H9 (cell line): Measurements from ENCODE around the gene DOCK9. TPM values are rescaled to one million over a fixed set of nuclear protein-coding genes. Genes with fewer than 3 reads are reported as not detected.

Experiments used
- DNase-seq: peaks from one replicate; pipeline ENCODE4 v3.0.0-alpha.2; 2017
- H2AFZ ChIP-seq: one replicate; pipeline ENCODE4 v1.6.1; 2013; ENCODE audit warnings: mild to moderate bottlenecking, low read length, control low read depth, moderate library complexity
- H2AK5ac ChIP-seq: 2 replicates; pipeline ENCODE4 v1.6.1; 2013; ENCODE audit warnings: low read length, control low read depth, mixed read lengths; ENCODE audit not compliant: insufficient read length
- H2BK120ac ChIP-seq: one replicate; pipeline ENCODE4 v1.6.1; 2013; ENCODE audit warnings: low read depth, mild to moderate bottlenecking, low read length, control low read depth, inconsistent platforms; ENCODE audit not compliant: poor library complexity, severe bottlenecking
- H2BK12ac ChIP-seq: 2 replicates; pipeline ENCODE4 v1.6.1; 2013; ENCODE audit warnings: low read length, control low read depth, mixed read lengths, low read depth; ENCODE audit not compliant: insufficient read length
- H2BK15ac ChIP-seq: 2 replicates; pipeline ENCODE4 v1.6.1; 2013; ENCODE audit warnings: low read depth, low read length, control low read depth
- H2BK20ac ChIP-seq: one replicate; pipeline ENCODE4 v1.6.1; 2013; ENCODE audit warnings: low read depth, mild to moderate bottlenecking, low read length, control low read depth, inconsistent platforms; ENCODE audit not compliant: poor library complexity, severe bottlenecking
- H2BK5ac ChIP-seq: 2 replicates; pipeline ENCODE4 v1.6.1; 2013; ENCODE audit warnings: low read length, control low read depth, mixed read lengths; ENCODE audit not compliant: insufficient read length
- H3K14ac ChIP-seq: 2 replicates; pipeline ENCODE4 v1.6.1; 2013; ENCODE audit warnings: low read length, control low read depth; ENCODE audit not compliant: insufficient read depth
- H3K18ac ChIP-seq: 2 replicates; pipeline ENCODE4 v1.6.1; 2013; ENCODE audit warnings: low read depth, mild to moderate bottlenecking, mixed read lengths, low read length, control low read depth; ENCODE audit not compliant: insufficient read length
- H3K23ac ChIP-seq: 2 replicates; pipeline ENCODE4 v1.6.1; 2013; ENCODE audit warnings: low read length, control low read depth, mixed read lengths, low read depth; ENCODE audit not compliant: insufficient read length
- H3K23me2 ChIP-seq: 2 replicates; pipeline ENCODE4 v1.6.1; 2013; ENCODE audit warnings: low read depth, mild to moderate bottlenecking, mixed read lengths, low read length, control low read depth; ENCODE audit not compliant: insufficient read length, poor library complexity, severe bottlenecking
- H3K27ac ChIP-seq: 2 replicates; pipeline ENCODE4 v1.5.1; 2013; ENCODE audit warnings: low read length, control low read depth, mixed read lengths, low read depth; ENCODE audit not compliant: insufficient read length
- H3K27me3 ChIP-seq: 2 replicates; pipeline ENCODE4 v1.6.1; 2013; ENCODE audit warnings: low read length, control low read depth, inconsistent platforms; ENCODE audit not compliant: insufficient read depth
- H3K4ac ChIP-seq: 2 replicates; pipeline ENCODE4 v1.6.1; 2013; ENCODE audit warnings: low read depth, mild to moderate bottlenecking, control low read depth, inconsistent platforms, low read length, moderate library complexity
- H3K4me1 ChIP-seq: 2 replicates; pipeline ENCODE4 v1.6.1; 2013; ENCODE audit warnings: low read length, control low read depth, inconsistent platforms; ENCODE audit not compliant: insufficient read depth
- H3K4me2 ChIP-seq: 2 replicates; pipeline ENCODE4 v1.6.1; 2013; ENCODE audit warnings: low read length, control low read depth, mixed read lengths; ENCODE audit not compliant: insufficient read length, insufficient read depth
- H3K56ac ChIP-seq: 2 replicates; pipeline ENCODE4 v1.6.1; 2013; ENCODE audit warnings: low read depth, mild to moderate bottlenecking, mixed read lengths, low read length, control low read depth; ENCODE audit not compliant: insufficient read length
- H3K79me1 ChIP-seq: 2 replicates; pipeline ENCODE4 v1.6.1; 2013; ENCODE audit warnings: low read depth, mild to moderate bottlenecking, moderate library complexity, low read length, control low read depth, inconsistent platforms; ENCODE audit not compliant: insufficient read depth, poor library complexity, severe bottlenecking
- H3K79me2 ChIP-seq: 2 replicates; pipeline ENCODE4 v1.6.1; 2013; ENCODE audit warnings: low read length, control low read depth, inconsistent platforms; ENCODE audit not compliant: insufficient read depth
- H3K9ac ChIP-seq: 2 replicates; pipeline ENCODE4 v1.6.1; 2013; ENCODE audit warnings: low read length, control low read depth, mixed read lengths; ENCODE audit not compliant: insufficient read length; ENCODE audit errors: extremely low read depth
- H3K9me3 ChIP-seq: one replicate; pipeline ENCODE4 v1.6.1; 2013; ENCODE audit warnings: low read depth, low read length, inconsistent platforms; ENCODE audit not compliant: control insufficient read depth
- H3T11ph ChIP-seq: one replicate; pipeline ENCODE4 v1.6.1; 2013; ENCODE audit warnings: mild to moderate bottlenecking, low read length, control low read depth, inconsistent platforms
- H4K20me1 ChIP-seq: one replicate; pipeline ENCODE4 v1.6.1; 2013; ENCODE audit not compliant: control insufficient read depth, insufficient read length, insufficient read depth
- H4K5ac ChIP-seq: 2 replicates; pipeline ENCODE4 v1.6.1; 2013; ENCODE audit warnings: low read depth, mild to moderate bottlenecking, mixed read lengths, low read length, control low read depth; ENCODE audit not compliant: insufficient read length
- H4K8ac ChIP-seq: replicated peaks from 2 replicates; pipeline ENCODE4 v1.6.1; 2013; ENCODE audit warnings: low read length, control low read depth, mixed read lengths, low read depth; ENCODE audit not compliant: insufficient read length
- H4K91ac ChIP-seq: 2 replicates; pipeline ENCODE4 v1.6.1; 2013; ENCODE audit warnings: low read depth, mild to moderate bottlenecking, moderate library complexity, mixed read lengths, low read length, control low read depth; ENCODE audit not compliant: insufficient read length
- H3K27ac Mint-ChIP-seq, 3 experiments: 2 replicates in 2 of 3; 3 replicates in 1 of 3; pipeline ENCODE4 v1.8.0; 2020 to 2021; ENCODE audit warnings: mixed read lengths in 3 of 3, mild to moderate bottlenecking in 1 of 3, moderate library complexity in 1 of 3
- H3K27me3 Mint-ChIP-seq: 2 replicates; pipeline ENCODE4 v1.8.0; 2021; ENCODE audit warnings: low read depth, mild to moderate bottlenecking, moderate library complexity, mixed read lengths
- H3K36me3 Mint-ChIP-seq, 3 experiments: 2 replicates in 2 of 3; 3 replicates in 1 of 3; pipeline ENCODE4 v1.8.0; 2020 to 2021; ENCODE audit warnings: low read depth in 3 of 3, mixed read lengths in 3 of 3; ENCODE audit not compliant: insufficient read depth in 1 of 3
- H3K4me1 Mint-ChIP-seq, 2 experiments: 2 replicates each; pipeline ENCODE4 v1.8.0; 2020; ENCODE audit warnings: mixed read lengths in 2 of 2
- H3K4me3 Mint-ChIP-seq, 2 experiments: 2 replicates in 1 of 2; 3 replicates in 1 of 2; pipeline ENCODE4 v1.8.0; 2020 to 2021; ENCODE audit warnings: mild to moderate bottlenecking in 2 of 2, mixed read lengths in 2 of 2, moderate library complexity in 1 of 2
- H3K9me3 Mint-ChIP-seq, 2 experiments: 2 replicates in 1 of 2; 3 replicates in 1 of 2; pipeline ENCODE4 v1.8.0; 2020; ENCODE audit warnings: mild to moderate bottlenecking in 2 of 2, mixed read lengths in 2 of 2, moderate library complexity in 1 of 2
- WGBS: extraction: QIAGEN DNeasy Blood & Tissue Kit; methylation state at CpG from one replicate; pipeline ENCODE4 v1.1.7; 2013; ENCODE audit warnings: missing lambda C conversion rate, low lambda C conversion rate, mixed read lengths; ENCODE audit not compliant: insufficient read length; ENCODE audit errors: extremely low coverage; 5-methylcytosine and 5-hydroxymethylcytosine counted together
- total RNA-seq: library from RNA; stranded (reverse); gene quantifications from 2 replicates; pipeline ENCODE4 v1.2.1, GENCODE V29; 2021
- TF ChIP-seq, protein P1 (sequence below): fragments of 200-600 bp; sonication (generic); conservative IDR thresholded peaks from 3 replicates; pipeline ENCODE4 v1.8.0; 2021; ENCODE audit warnings: antibody characterized with exemption, mild to moderate bottlenecking

DOCK9 gene
- total RNA-seq, 1 experiment from 2014 or later = 23.0 TPM

DNA sequence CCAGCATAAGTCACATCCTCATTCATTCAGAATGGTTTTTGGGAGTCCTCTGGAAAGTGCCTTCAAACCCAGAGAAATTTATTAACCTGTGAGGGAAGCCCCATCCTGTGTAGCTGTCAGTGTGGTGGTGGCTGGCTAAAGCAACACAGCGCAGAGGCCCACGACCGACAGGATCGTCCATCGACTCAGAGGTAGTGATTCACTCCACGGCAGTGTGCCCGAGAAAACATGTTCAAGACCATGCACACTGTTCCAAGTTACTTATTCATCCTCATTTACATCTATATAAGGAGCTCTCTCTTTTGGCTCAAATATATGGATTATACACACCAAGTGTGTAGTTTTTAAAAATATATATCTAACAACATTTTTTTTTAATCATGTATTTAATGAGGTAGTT, 129.1 kb downstream of the DOCK9 start:
- H3K4me3 Mint-ChIP-seq = no peak overlapping the region
- H3K79me1 ChIP-seq = no peaks in the 10 kb centered on the region
- no peak overlapping the region for H2AFZ ChIP-seq
- H2BK15ac ChIP-seq = no peak overlapping the region
- H3K79me2 ChIP-seq = no peaks in the 10 kb centered on the region
- H4K91ac ChIP-seq = no peak overlapping the region
- no peaks in the 10 kb centered on the region; the same call in 1 of the 2 replicates for H3K4me1 ChIP-seq
- peaks cover 0 to 2% (median 0%) of the 10 kb centered on the region in 3 experiments; a peak in 1 of 7 replicates for H3K36me3 Mint-ChIP-seq
- H3K18ac ChIP-seq = no peak overlapping the region
- no peak for DNase-seq
- H4K8ac ChIP-seq = no peak overlapping the region
- no peaks in the 10 kb centered on the region for H3K27me3 Mint-ChIP-seq
- no peak overlapping the region for H3K14ac ChIP-seq
- no CpG with 5 or more reads among the region's 7 CpGs for WGBS
- H3K23ac ChIP-seq = no peak overlapping the region
- H3K9me3 ChIP-seq = no peaks in the 10 kb centered on the region
- H3K4me1 Mint-ChIP-seq = peaks cover 6 to 10% of the 10 kb centered on the region in 2 experiments
- H3K56ac ChIP-seq = no peak overlapping the region
- no peak overlapping the region for H3K4me2 ChIP-seq
- TF ChIP-seq, protein P1, sequence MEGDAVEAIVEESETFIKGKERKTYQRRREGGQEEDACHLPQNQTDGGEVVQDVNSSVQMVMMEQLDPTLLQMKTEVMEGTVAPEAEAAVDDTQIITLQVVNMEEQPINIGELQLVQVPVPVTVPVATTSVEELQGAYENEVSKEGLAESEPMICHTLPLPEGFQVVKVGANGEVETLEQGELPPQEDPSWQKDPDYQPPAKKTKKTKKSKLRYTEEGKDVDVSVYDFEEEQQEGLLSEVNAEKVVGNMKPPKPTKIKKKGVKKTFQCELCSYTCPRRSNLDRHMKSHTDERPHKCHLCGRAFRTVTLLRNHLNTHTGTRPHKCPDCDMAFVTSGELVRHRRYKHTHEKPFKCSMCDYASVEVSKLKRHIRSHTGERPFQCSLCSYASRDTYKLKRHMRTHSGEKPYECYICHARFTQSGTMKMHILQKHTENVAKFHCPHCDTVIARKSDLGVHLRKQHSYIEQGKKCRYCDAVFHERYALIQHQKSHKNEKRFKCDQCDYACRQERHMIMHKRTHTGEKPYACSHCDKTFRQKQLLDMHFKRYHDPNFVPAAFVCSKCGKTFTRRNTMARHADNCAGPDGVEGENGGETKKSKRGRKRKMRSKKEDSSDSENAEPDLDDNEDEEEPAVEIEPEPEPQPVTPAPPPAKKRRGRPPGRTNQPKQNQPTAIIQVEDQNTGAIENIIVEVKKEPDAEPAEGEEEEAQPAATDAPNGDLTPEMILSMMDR = no peak
- H2BK120ac ChIP-seq = no peak overlapping the region
- H3K9me3 Mint-ChIP-seq = no peaks in the 10 kb centered on the region
- H4K5ac ChIP-seq = no peak overlapping the region
- H3K9ac ChIP-seq = no peak overlapping the region
- H2BK12ac ChIP-seq = no peak overlapping the region
- no peaks in the 10 kb centered on the region for H3K27me3 ChIP-seq
- no peak overlapping the region for H3T11ph ChIP-seq
- no peak overlapping the region for H2AK5ac ChIP-seq
- H3K23me2 ChIP-seq = no peaks in the 10 kb centered on the region
- H3K27ac Mint-ChIP-seq = no peak overlapping the region
- H3K4ac ChIP-seq = no peak overlapping the region
- H4K20me1 ChIP-seq = no peaks in the 10 kb centered on the region
- H2BK20ac ChIP-seq = no peak overlapping the region
- H2BK5ac ChIP-seq = no peak overlapping the region
- H3K27ac ChIP-seq = no peak overlapping the region
